H9 (cell line): ENCODE results near the gene PDE7B. TPM values are rescaled to one million over a fixed set of nuclear protein-coding genes. Genes with fewer than 3 reads are reported as not detected.

Experiments used
- DNase-seq: peaks from one replicate; pipeline ENCODE4 v3.0.0-alpha.2; 2017
- H2AFZ ChIP-seq: one replicate; pipeline ENCODE4 v1.6.1; 2013; ENCODE audit warnings: mild to moderate bottlenecking, low read length, control low read depth, moderate library complexity
- H2AK5ac ChIP-seq: 2 replicates; pipeline ENCODE4 v1.6.1; 2013; ENCODE audit warnings: low read length, control low read depth, mixed read lengths; ENCODE audit not compliant: insufficient read length
- H2BK120ac ChIP-seq: one replicate; pipeline ENCODE4 v1.6.1; 2013; ENCODE audit warnings: low read depth, mild to moderate bottlenecking, low read length, control low read depth, inconsistent platforms; ENCODE audit not compliant: poor library complexity, severe bottlenecking
- H2BK12ac ChIP-seq: 2 replicates; pipeline ENCODE4 v1.6.1; 2013; ENCODE audit warnings: low read length, control low read depth, mixed read lengths, low read depth; ENCODE audit not compliant: insufficient read length
- H2BK15ac ChIP-seq: 2 replicates; pipeline ENCODE4 v1.6.1; 2013; ENCODE audit warnings: low read depth, low read length, control low read depth
- H2BK20ac ChIP-seq: one replicate; pipeline ENCODE4 v1.6.1; 2013; ENCODE audit warnings: low read depth, mild to moderate bottlenecking, low read length, control low read depth, inconsistent platforms; ENCODE audit not compliant: poor library complexity, severe bottlenecking
- H2BK5ac ChIP-seq: 2 replicates; pipeline ENCODE4 v1.6.1; 2013; ENCODE audit warnings: low read length, control low read depth, mixed read lengths; ENCODE audit not compliant: insufficient read length
- H3K14ac ChIP-seq: 2 replicates; pipeline ENCODE4 v1.6.1; 2013; ENCODE audit warnings: low read length, control low read depth; ENCODE audit not compliant: insufficient read depth
- H3K18ac ChIP-seq: 2 replicates; pipeline ENCODE4 v1.6.1; 2013; ENCODE audit warnings: low read depth, mild to moderate bottlenecking, mixed read lengths, low read length, control low read depth; ENCODE audit not compliant: insufficient read length
- H3K23ac ChIP-seq: 2 replicates; pipeline ENCODE4 v1.6.1; 2013; ENCODE audit warnings: low read length, control low read depth, mixed read lengths, low read depth; ENCODE audit not compliant: insufficient read length
- H3K23me2 ChIP-seq: 2 replicates; pipeline ENCODE4 v1.6.1; 2013; ENCODE audit warnings: low read depth, mild to moderate bottlenecking, mixed read lengths, low read length, control low read depth; ENCODE audit not compliant: insufficient read length, poor library complexity, severe bottlenecking
- H3K27ac ChIP-seq: 2 replicates; pipeline ENCODE4 v1.5.1; 2013; ENCODE audit warnings: low read length, control low read depth, mixed read lengths, low read depth; ENCODE audit not compliant: insufficient read length
- H3K27me3 ChIP-seq: 2 replicates; pipeline ENCODE4 v1.6.1; 2013; ENCODE audit warnings: low read length, control low read depth, inconsistent platforms; ENCODE audit not compliant: insufficient read depth
- H3K4ac ChIP-seq: 2 replicates; pipeline ENCODE4 v1.6.1; 2013; ENCODE audit warnings: low read depth, mild to moderate bottlenecking, control low read depth, inconsistent platforms, low read length, moderate library complexity
- H3K4me1 ChIP-seq: 2 replicates; pipeline ENCODE4 v1.6.1; 2013; ENCODE audit warnings: low read length, control low read depth, inconsistent platforms; ENCODE audit not compliant: insufficient read depth
- H3K4me2 ChIP-seq: 2 replicates; pipeline ENCODE4 v1.6.1; 2013; ENCODE audit warnings: low read length, control low read depth, mixed read lengths; ENCODE audit not compliant: insufficient read length, insufficient read depth
- H3K56ac ChIP-seq: 2 replicates; pipeline ENCODE4 v1.6.1; 2013; ENCODE audit warnings: low read depth, mild to moderate bottlenecking, mixed read lengths, low read length, control low read depth; ENCODE audit not compliant: insufficient read length
- H3K79me1 ChIP-seq: 2 replicates; pipeline ENCODE4 v1.6.1; 2013; ENCODE audit warnings: low read depth, mild to moderate bottlenecking, moderate library complexity, low read length, control low read depth, inconsistent platforms; ENCODE audit not compliant: insufficient read depth, poor library complexity, severe bottlenecking
- H3K79me2 ChIP-seq: 2 replicates; pipeline ENCODE4 v1.6.1; 2013; ENCODE audit warnings: low read length, control low read depth, inconsistent platforms; ENCODE audit not compliant: insufficient read depth
- H3K9ac ChIP-seq: 2 replicates; pipeline ENCODE4 v1.6.1; 2013; ENCODE audit warnings: low read length, control low read depth, mixed read lengths; ENCODE audit not compliant: insufficient read length; ENCODE audit errors: extremely low read depth
- H3K9me3 ChIP-seq: one replicate; pipeline ENCODE4 v1.6.1; 2013; ENCODE audit warnings: low read depth, low read length, inconsistent platforms; ENCODE audit not compliant: control insufficient read depth
- H3T11ph ChIP-seq: one replicate; pipeline ENCODE4 v1.6.1; 2013; ENCODE audit warnings: mild to moderate bottlenecking, low read length, control low read depth, inconsistent platforms
- H4K20me1 ChIP-seq: one replicate; pipeline ENCODE4 v1.6.1; 2013; ENCODE audit not compliant: control insufficient read depth, insufficient read length, insufficient read depth
- H4K5ac ChIP-seq: 2 replicates; pipeline ENCODE4 v1.6.1; 2013; ENCODE audit warnings: low read depth, mild to moderate bottlenecking, mixed read lengths, low read length, control low read depth; ENCODE audit not compliant: insufficient read length
- H4K8ac ChIP-seq: replicated peaks from 2 replicates; pipeline ENCODE4 v1.6.1; 2013; ENCODE audit warnings: low read length, control low read depth, mixed read lengths, low read depth; ENCODE audit not compliant: insufficient read length
- H4K91ac ChIP-seq: 2 replicates; pipeline ENCODE4 v1.6.1; 2013; ENCODE audit warnings: low read depth, mild to moderate bottlenecking, moderate library complexity, mixed read lengths, low read length, control low read depth; ENCODE audit not compliant: insufficient read length
- H3K27ac Mint-ChIP-seq, 3 experiments: 2 replicates in 2 of 3; 3 replicates in 1 of 3; pipeline ENCODE4 v1.8.0; 2020 to 2021; ENCODE audit warnings: mixed read lengths in 3 of 3, mild to moderate bottlenecking in 1 of 3, moderate library complexity in 1 of 3
- H3K27me3 Mint-ChIP-seq: 2 replicates; pipeline ENCODE4 v1.8.0; 2021; ENCODE audit warnings: low read depth, mild to moderate bottlenecking, moderate library complexity, mixed read lengths
- H3K36me3 Mint-ChIP-seq, 3 experiments: 2 replicates in 2 of 3; 3 replicates in 1 of 3; pipeline ENCODE4 v1.8.0; 2020 to 2021; ENCODE audit warnings: low read depth in 3 of 3, mixed read lengths in 3 of 3; ENCODE audit not compliant: insufficient read depth in 1 of 3
- H3K4me1 Mint-ChIP-seq, 2 experiments: 2 replicates each; pipeline ENCODE4 v1.8.0; 2020; ENCODE audit warnings: mixed read lengths in 2 of 2
- H3K4me3 Mint-ChIP-seq, 2 experiments: 2 replicates in 1 of 2; 3 replicates in 1 of 2; pipeline ENCODE4 v1.8.0; 2020 to 2021; ENCODE audit warnings: mild to moderate bottlenecking in 2 of 2, mixed read lengths in 2 of 2, moderate library complexity in 1 of 2
- H3K9me3 Mint-ChIP-seq, 2 experiments: 2 replicates in 1 of 2; 3 replicates in 1 of 2; pipeline ENCODE4 v1.8.0; 2020; ENCODE audit warnings: mild to moderate bottlenecking in 2 of 2, mixed read lengths in 2 of 2, moderate library complexity in 1 of 2
- CTCF ChIP-seq: fragments of 200-600 bp; sonication (generic); conservative IDR thresholded peaks from 3 replicates; pipeline ENCODE4 v1.8.0; 2021; ENCODE audit warnings: antibody characterized with exemption, mild to moderate bottlenecking
- WGBS: extraction: QIAGEN DNeasy Blood & Tissue Kit; methylation state at CpG from one replicate; pipeline ENCODE4 v1.1.7; 2013; ENCODE audit warnings: missing lambda C conversion rate, low lambda C conversion rate, mixed read lengths; ENCODE audit not compliant: insufficient read length; ENCODE audit errors: extremely low coverage; 5-methylcytosine and 5-hydroxymethylcytosine counted together
- total RNA-seq: library from RNA; stranded (reverse); gene quantifications from 2 replicates; pipeline ENCODE4 v1.2.1, GENCODE V29; 2021

Gene PDE7B
- total RNA-seq, 1 experiment from 2014 or later = not detected

GRCh38 chr6:136188486-136188885, 337.0 kb downstream of the PDE7B start:
- Mint-ChIP-seq H3K27me3 (no peaks in the 10 kb centered on the region), H3K4me3 (no peak overlapping the region), H3K9me3 (no peaks in the 10 kb centered on the region), H3K4me1 (peaks cover 0 to 5% of the 10 kb centered on the region in 2 experiments; a peak in 2 of 4 replicates), H3K36me3 (no peaks in the 10 kb centered on the region), H3K27ac (no peak overlapping the region)
- no peak overlapping the region for H4K8ac ChIP-seq
- H3K9ac ChIP-seq = no peak overlapping the region
- H2BK20ac ChIP-seq = no peak overlapping the region
- no peaks in the 10 kb centered on the region for H3K27me3 ChIP-seq
- H3T11ph ChIP-seq = no peak overlapping the region
- no peaks in the 10 kb centered on the region for H3K4me1 ChIP-seq
- WGBS = no CpG with 5 or more reads among the region's 2 CpGs
- H3K4ac ChIP-seq = no peak overlapping the region
- H4K91ac ChIP-seq = no peak overlapping the region
- DNase-seq = no peak
- H2BK5ac ChIP-seq = no peak overlapping the region
- no peak overlapping the region for H4K5ac ChIP-seq
- H3K9me3 ChIP-seq = no peaks in the 10 kb centered on the region
- no peak overlapping the region for H2BK15ac ChIP-seq
- H4K20me1 ChIP-seq = no peaks in the 10 kb centered on the region
- no peak overlapping the region for H2BK120ac ChIP-seq
- H3K23ac ChIP-seq = no peak overlapping the region
- no peak overlapping the region for H3K27ac ChIP-seq
- no peak for TF ChIP-seq CTCF
- H2BK12ac ChIP-seq = no peak overlapping the region
- no peak overlapping the region for H3K18ac ChIP-seq
- H3K4me2 ChIP-seq = no peak overlapping the region
- H2AK5ac ChIP-seq = no peak overlapping the region
- no peaks in the 10 kb centered on the region for H3K23me2 ChIP-seq
- H3K79me1 ChIP-seq = no peaks in the 10 kb centered on the region
- H3K14ac ChIP-seq = no peak overlapping the region
- no peak overlapping the region for H3K56ac ChIP-seq
- H2AFZ ChIP-seq = no peak overlapping the region
- no peaks in the 10 kb centered on the region for H3K79me2 ChIP-seq
